NCI-H2107 treated with DMSO at 0.1 percent for 48 hours (cell line): ENCODE results near the gene CCNT2.
"Not testable (repeated sequence)": the region's sequence is repeated elsewhere in the genome, so short reads cannot be mapped to it uniquely, and the experiment has no call there.

Experiments used
- DNase-seq: peaks from one replicate; lab custom pipeline; 2025; ENCODE audit not compliant: unreplicated experiment; lab: John Stamatoyannopoulos, UW

The CCNT2 gene

GRCh38 chr2:134973241-134974138 is 54.9 kb downstream of the CCNT2 start:
- DNase-seq: no peak

DNA sequence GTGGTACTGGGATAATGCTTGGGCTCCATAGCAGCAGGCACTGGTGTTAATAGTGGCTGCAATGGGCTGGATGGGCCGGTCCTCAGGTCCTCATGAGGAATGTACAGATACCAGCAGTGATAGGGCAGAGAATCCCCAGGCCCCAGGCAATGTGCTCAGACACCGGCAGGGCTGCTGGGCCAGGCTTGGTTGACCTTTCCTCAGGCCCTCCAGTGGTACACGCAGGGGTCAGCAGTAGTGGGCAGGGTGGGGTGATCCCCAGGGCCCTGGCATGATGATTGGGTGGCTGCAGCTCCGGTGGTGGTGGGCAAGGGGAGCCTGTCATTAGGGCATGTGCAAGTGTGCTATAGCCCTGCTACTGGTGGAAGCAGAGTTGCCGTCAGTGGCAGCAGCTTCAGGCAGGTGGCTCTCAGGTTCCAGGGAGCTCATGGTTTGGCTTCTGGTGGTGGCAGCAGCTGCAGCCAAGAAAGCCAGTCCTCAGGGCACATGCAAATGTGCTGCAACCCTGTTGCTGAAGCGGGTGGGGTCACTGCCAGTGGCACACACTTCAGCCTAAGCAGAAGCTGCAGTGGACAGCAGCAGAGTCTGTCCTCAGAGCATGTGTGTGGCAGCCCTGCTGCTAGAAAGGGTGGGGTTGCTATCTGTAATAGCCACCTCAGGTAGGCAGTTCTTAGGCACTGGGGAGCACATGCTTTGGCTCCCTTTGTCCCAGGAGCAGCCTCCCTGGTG is 56.8 kb downstream of the CCNT2 start:
- DNase-seq: no peak

- no peak for DNase-seq
These were observed 57.6 kb downstream of the CCNT2 start for GRCh38 chr2:134976074-134976702.

- not testable (repeated sequence) for DNase-seq
These were observed 58.5 kb downstream of the CCNT2 start for GRCh38 chr2:134977104-134977503.

DNA sequence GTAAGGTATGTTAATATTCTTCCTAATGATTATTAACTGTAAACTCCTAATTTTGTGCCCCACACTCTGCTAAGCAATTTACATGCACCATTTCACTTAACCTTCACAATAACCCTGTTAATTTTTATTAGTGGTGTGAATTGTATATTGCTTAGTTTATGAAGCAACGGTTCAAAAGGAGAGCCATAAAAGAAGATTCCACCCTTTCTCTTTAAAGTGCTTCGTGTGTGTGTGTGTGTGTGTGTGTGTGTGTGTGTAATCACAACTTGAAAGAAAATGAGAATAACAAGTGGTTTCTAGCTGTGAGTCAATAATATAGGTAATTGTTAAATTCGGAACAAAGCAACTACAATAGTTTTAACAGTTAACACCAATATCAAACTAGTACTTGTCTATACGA is 60.6 kb downstream of the CCNT2 start:
- DNase-seq: no peak

- no peak for DNase-seq
These were observed 62.0 kb downstream of the CCNT2 start for GRCh38 chr2:134980639-134981038.

DNA sequence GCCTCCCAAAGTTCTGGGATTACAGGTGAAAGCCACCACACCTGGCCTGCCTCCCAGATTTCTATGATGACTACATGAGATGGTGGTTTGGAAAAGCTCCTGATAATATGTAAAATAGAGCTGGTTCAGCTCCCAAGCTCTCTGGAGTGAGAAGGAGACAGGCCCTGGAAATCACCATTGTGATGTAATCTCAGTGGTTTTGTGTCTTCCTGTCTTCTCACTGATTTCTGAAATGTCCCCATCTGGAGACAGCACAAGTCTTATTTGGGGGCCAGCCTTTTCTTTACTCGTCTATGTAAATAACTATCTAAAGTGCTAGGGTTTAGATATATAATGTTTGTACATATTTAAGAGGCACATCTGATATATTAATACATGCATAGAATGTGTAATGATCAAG is 64.0 kb downstream of the CCNT2 start:
- DNase-seq: no peak

DNA sequence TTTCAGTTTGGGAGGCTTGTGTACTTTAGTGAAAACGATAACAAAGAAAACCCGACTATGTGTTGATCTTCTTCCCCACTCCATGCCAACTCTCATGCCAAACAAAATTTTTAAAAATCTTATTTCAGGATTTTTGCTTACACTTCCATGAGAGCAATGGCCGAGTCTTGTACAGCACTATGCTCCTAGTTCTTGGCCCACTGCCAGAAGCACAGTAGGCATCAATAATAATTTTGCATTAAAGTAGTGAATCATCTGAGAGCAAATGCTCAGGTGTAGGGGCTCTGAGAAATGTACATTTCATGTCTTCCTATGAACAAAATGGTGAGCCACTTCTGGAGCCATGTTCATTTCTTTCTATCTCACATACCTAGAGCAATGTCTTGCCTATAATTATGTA is 66.4 kb downstream of the CCNT2 start:
- DNase-seq: no peak

DNA sequence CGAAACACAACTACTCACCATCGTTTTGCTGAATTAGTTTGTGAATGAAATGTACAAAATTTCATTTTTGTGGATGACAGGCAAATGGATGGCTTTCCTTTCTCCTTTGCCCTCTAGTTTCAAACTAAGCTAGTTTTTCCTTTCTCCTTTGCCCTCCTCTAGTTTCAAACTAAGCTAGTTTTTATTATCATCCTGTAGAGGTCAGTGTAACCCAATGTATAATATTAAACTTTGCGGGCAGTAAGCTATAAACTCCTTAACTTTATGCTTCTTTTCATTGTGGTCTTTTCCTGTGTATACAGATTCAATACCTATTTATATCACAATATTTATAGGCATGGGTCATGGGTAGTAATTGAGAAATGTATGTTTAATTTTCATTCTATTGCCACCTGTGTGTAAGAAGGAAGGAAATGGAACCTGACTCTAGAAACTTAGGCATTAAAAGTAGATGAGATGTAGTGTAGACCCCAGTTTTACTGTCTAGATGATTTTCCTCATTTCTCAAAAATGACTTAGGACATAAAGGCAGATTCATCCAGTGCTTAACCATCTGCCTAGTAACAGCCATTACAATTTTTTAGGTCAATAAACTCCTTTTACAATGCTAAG is 70.5 kb downstream of the CCNT2 start:
- peak; percentile 27 for DNase-seq

- no peak for DNase-seq
These were observed 80.9 kb downstream of the CCNT2 start for GRCh38 chr2:134999521-134999920.

DNA sequence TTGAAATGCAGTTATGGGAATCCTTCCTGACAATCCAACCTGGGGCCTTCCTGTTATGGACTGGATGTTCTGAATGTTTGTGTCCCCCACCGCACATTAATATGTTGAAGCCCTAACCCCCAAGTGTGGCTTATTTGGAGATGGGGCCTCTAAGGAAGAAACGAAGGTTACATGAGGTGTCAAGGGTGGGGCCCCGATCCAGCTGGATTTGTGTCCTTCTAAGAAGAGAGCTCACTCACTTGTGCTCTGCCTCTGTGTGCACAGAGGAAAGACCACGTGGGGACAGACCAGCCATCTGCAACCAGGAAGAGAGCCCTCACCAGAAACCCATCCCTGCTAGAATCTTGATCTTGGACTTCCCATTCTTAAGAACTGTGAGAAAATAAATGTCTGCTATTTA is 84.2 kb downstream of the CCNT2 start:
- no peak for DNase-seq

DNA sequence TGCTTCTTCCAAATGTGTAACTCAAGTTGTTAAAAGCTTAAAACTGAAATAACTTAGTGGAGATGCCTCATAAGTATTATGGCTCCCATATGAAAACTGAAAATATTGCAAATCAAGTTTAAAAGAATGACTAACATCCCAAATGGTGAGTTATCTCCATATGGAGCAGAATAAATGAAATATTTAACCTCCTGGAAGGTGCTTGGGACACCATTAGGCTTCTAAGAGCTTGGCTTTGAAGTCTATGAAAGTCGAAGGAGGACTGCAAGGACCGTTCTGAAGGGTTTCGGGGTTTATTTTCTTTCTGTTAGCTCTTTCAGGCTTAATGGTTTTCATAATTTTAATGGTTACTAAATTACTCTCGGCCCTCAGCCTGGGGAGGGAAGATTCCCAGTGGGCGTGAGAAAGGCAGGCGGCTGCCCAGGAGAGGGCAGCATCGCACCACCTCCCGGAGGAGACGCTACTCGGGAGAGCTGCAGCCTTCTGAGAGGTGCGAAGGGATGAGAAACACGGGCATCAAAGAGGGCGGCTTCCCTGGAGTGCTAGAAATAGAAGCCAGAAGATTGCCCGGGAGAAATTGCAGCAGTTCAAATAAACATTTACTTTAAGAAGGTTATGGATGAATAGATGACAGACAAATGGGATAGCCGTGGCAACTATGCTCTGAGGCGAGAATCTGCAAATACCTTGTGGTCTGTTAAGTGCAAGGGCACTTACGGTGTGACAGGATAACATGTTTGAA is 85.6 kb downstream of the CCNT2 start:
- peak; percentile 48 for DNase-seq

GRCh38 chr2:135005753-135006152 is 87.1 kb downstream of the CCNT2 start:
- DNase-seq: no peak
